GM23338 (cell line): ENCODE measurements around the gene MAP1B. TPM values are rescaled to one million over a fixed set of nuclear protein-coding genes. Genes with fewer than 3 reads are reported as not detected.

Experiments used
- ETS1 ChIP-seq: IDR thresholded peaks from 2 replicates; pipeline ENCODE4 v1.6.1; 2016; ENCODE audit warnings: antibody characterized with exemption
- EZH2 ChIP-seq: fragments of 200-600 bp; sonication (generic); IDR thresholded peaks from one replicate; pipeline ENCODE4 v1.8.0; 2017; ENCODE audit warnings: antibody characterized with exemption, mild to moderate bottlenecking, low read depth; ENCODE audit not compliant: unreplicated experiment
- JUNB ChIP-seq: IDR thresholded peaks from one replicate; pipeline ENCODE4 v1.6.1; 2016; ENCODE audit warnings: antibody characterized with exemption; ENCODE audit not compliant: unreplicated experiment
- NANOG ChIP-seq: IDR thresholded peaks from 2 replicates; pipeline ENCODE4 v1.6.1; 2016; ENCODE audit warnings: antibody characterized with exemption, borderline replicate concordance
- POLR2AphosphoS5 ChIP-seq: IDR thresholded peaks from 2 replicates; pipeline ENCODE4 v1.6.1; 2016; ENCODE audit warnings: antibody characterized with exemption, low read depth
- REST ChIP-seq: IDR thresholded peaks from one replicate; pipeline ENCODE4 v1.6.1; 2018; ENCODE audit warnings: antibody characterized with exemption; ENCODE audit not compliant: unreplicated experiment
- STAT1 ChIP-seq: IDR thresholded peaks from one replicate; pipeline ENCODE4 v1.6.1; 2016; ENCODE audit warnings: antibody characterized with exemption; ENCODE audit not compliant: unreplicated experiment
- ZNF114 ChIP-seq: fragments of 250-450 bp; sonication (Bioruptor Pico); IDR thresholded peaks from 2 replicates; pipeline ENCODE4 v1.5.0; 2020; ENCODE audit warnings: mild to moderate bottlenecking, moderate library complexity
- ZNF462 ChIP-seq: fragments of 250-450 bp; sonication (Bioruptor Pico); IDR thresholded peaks from 2 replicates; pipeline ENCODE4 v1.5.0; 2020; ENCODE audit warnings: mild to moderate bottlenecking, moderate library complexity
- polyA plus RNA-seq: library from polyadenylated mRNA; unstranded; fragments of >200 nt; fragmentation: Nextera tagmentation; extraction: Ambion mirVana; gene quantifications from 2 replicates; pipeline ENCODE4 v1.2.1, GENCODE V29; 2016
- total RNA-seq: library from RNA; depleted of rRNA; stranded (reverse); fragments of >200 nt; shearing (Covaris generic); gene quantifications from 2 replicates; pipeline ENCODE4 v1.2.3, GENCODE V29; 2014

Gene MAP1B
- total and polyA plus RNA-seq, 2 experiments from 2014 or later: 148 to 263 TPM

GRCh38 chr5:72149742-72150141 is 42.5 kb downstream of the MAP1B start (continued):
- TF ChIP-seq ZNF462 (CRISPR knock-in tag) (no peak), JUNB (no peak), REST (no peak), POLR2AphosphoS5 (no peak), EZH2 (no peak), ZNF114 (CRISPR knock-in tag) (no peak), NANOG (no peak), STAT1 (no peak), ETS1 (no peak)
